IMR-90 (cell line): ENCODE measurements around the gene SLC45A2. TPM values are rescaled to one million over a fixed set of nuclear protein-coding genes. Genes with fewer than 3 reads are reported as not detected.

Experiments used
- ATAC-seq: fragments of 200-7000 bp; cut with Tn5 transposase; 2 replicates; pipeline ENCODE4 v1.9.1; 2020; ENCODE audit warnings: low read depth, mild to moderate bottlenecking, moderate library complexity
- BruUV-seq: library from RNA; stranded (reverse); fragments of 400-500 nt; replicated peaks from 2 replicates; lab custom pipeline; 2021; lab: Mats Ljungman, UMichigan
- CTCF ChIA-PET: fragments of 300-600 bp; formaldehyde crosslinking; extraction: SDS; loops from one replicate; lab custom pipeline; 2021; ENCODE audit warnings: antibody characterized with exemption; lab: Yijun Ruan, JAX
- POLR2A ChIA-PET: fragments of 300-600 bp; sonication (Branson Sonifier 250); formaldehyde crosslinking; loops from one replicate; lab custom pipeline; 2022; ENCODE audit warnings: antibody characterized with exemption; ENCODE audit not compliant: unreplicated experiment; lab: Charles Lee
- DNase-seq: peaks from one replicate; pipeline ENCODE4 v3.0.0; 2013
- H2AFZ ChIP-seq: replicated peaks from 2 replicates; pipeline ENCODE3; 2013; ENCODE audit warnings: low read length, mild to moderate bottlenecking; ENCODE audit not compliant: poor library complexity
- H2AK5ac ChIP-seq: 2 replicates; pipeline ENCODE4 v1.6.1; 2013; ENCODE audit warnings: low read depth, low read length, inconsistent platforms
- H2AK9ac ChIP-seq: replicated peaks from 2 replicates; pipeline ENCODE3; 2013; ENCODE audit warnings: mild to moderate bottlenecking, low read depth, low read length, moderate library complexity; ENCODE audit not compliant: poor library complexity
- H2BK120ac ChIP-seq: 2 replicates; pipeline ENCODE4 v1.6.1; 2013; ENCODE audit warnings: low read depth, low read length, inconsistent platforms
- H2BK15ac ChIP-seq: 3 replicates; pipeline ENCODE4 v1.6.1; 2013; ENCODE audit warnings: low read depth, low read length, inconsistent platforms
- H2BK20ac ChIP-seq: 2 replicates; pipeline ENCODE4 v1.6.1; 2013; ENCODE audit warnings: low read depth, mild to moderate bottlenecking, inconsistent platforms, low read length, moderate library complexity
- H2BK5ac ChIP-seq: 2 replicates; pipeline ENCODE4 v1.6.1; 2013; ENCODE audit warnings: mild to moderate bottlenecking, low read depth, low read length, inconsistent platforms; ENCODE audit not compliant: poor library complexity, severe bottlenecking
- H3K14ac ChIP-seq: replicated peaks from 2 replicates; pipeline ENCODE4 v1.6.1; 2013; ENCODE audit warnings: low read depth, low read length, inconsistent platforms
- H3K18ac ChIP-seq: 2 replicates; pipeline ENCODE4 v1.6.1; 2013; ENCODE audit warnings: low read depth, low read length, control low read depth
- H3K23ac ChIP-seq: 2 replicates; pipeline ENCODE4 v1.6.1; 2013; ENCODE audit warnings: low read depth, low read length, inconsistent platforms
- H3K27ac ChIP-seq: 2 replicates; pipeline ENCODE4 v1.5.1; 2013; ENCODE audit warnings: mild to moderate bottlenecking, control low read depth, low read length; ENCODE audit not compliant: insufficient read depth
- H3K27me3 ChIP-seq: 2 replicates; pipeline ENCODE4 v1.6.1; 2013; ENCODE audit warnings: low read length; ENCODE audit not compliant: control insufficient read depth, insufficient read depth
- H3K36me3 ChIP-seq: 2 replicates; pipeline ENCODE4 v1.6.1; 2013; ENCODE audit warnings: low read length, mixed read lengths; ENCODE audit not compliant: control insufficient read depth, insufficient read depth
- H3K4ac ChIP-seq: 2 replicates; pipeline ENCODE4 v1.6.1; 2013; ENCODE audit warnings: low read depth, low read length, inconsistent platforms
- H3K4me1 ChIP-seq: 2 replicates; pipeline ENCODE4 v1.6.1; 2013; ENCODE audit warnings: low read length, mixed read lengths; ENCODE audit not compliant: control insufficient read depth, insufficient read depth
- H3K4me2 ChIP-seq: 2 replicates; pipeline ENCODE4 v1.6.1; 2013; ENCODE audit warnings: low read depth, mild to moderate bottlenecking, control low read depth, low read length, moderate library complexity
- H3K4me3 ChIP-seq: 2 replicates; pipeline ENCODE4 v1.5.1; 2013; ENCODE audit warnings: low read depth, mild to moderate bottlenecking, control low read depth, low read length, moderate library complexity; ENCODE audit not compliant: insufficient read depth
- H3K56ac ChIP-seq: 2 replicates; pipeline ENCODE4 v1.6.1; 2013; ENCODE audit warnings: low read length, inconsistent platforms; ENCODE audit not compliant: insufficient read depth; ENCODE audit errors: extremely low read depth
- H3K79me1 ChIP-seq, 2 experiments: 2 replicates each; pipeline ENCODE4 v1.6.1; 2013; ENCODE audit warnings: low read length in 2 of 2, inconsistent platforms in 1 of 2, low read depth in 1 of 2
- H3K9ac ChIP-seq: 2 replicates; pipeline ENCODE4 v1.6.1; 2013; ENCODE audit warnings: low read depth, low read length, control low read depth
- H3K9me1 ChIP-seq: 2 replicates; pipeline ENCODE4 v1.6.1; 2013; ENCODE audit warnings: low read length, inconsistent platforms; ENCODE audit not compliant: insufficient read depth
- H3K9me3 ChIP-seq: 2 replicates; pipeline ENCODE4 v1.6.1; 2013; ENCODE audit warnings: low read length; ENCODE audit not compliant: control insufficient read depth, insufficient read depth
- H4K20me1 ChIP-seq: 2 replicates; pipeline ENCODE4 v1.6.1; 2013; ENCODE audit warnings: low read length, inconsistent platforms; ENCODE audit not compliant: insufficient read depth
- H4K5ac ChIP-seq: 2 replicates; pipeline ENCODE4 v1.6.1; 2013; ENCODE audit warnings: mild to moderate bottlenecking, low read depth, low read length, control low read depth
- H4K8ac ChIP-seq, 2 experiments: 2 replicates each; pipeline ENCODE4 v1.6.1; 2013; ENCODE audit warnings: low read depth in 2 of 2, low read length in 2 of 2, control low read depth in 1 of 2, inconsistent platforms in 1 of 2
- H4K91ac ChIP-seq: 2 replicates; pipeline ENCODE4 v1.6.1; 2013; ENCODE audit warnings: low read depth, low read length, inconsistent platforms; ENCODE audit not compliant: insufficient read depth
- BHLHE40 ChIP-seq: fragments of 150-350 bp; IDR thresholded peaks from 2 replicates; pipeline ENCODE4 v1.6.1; 2016; ENCODE audit warnings: mild to moderate bottlenecking, low read depth, low read length
- CEBPB ChIP-seq: IDR thresholded peaks from 2 replicates; pipeline ENCODE4 v1.6.1; 2012; ENCODE audit warnings: low read depth, low read length, improper control_type of control experiment
- CHD1 ChIP-seq: IDR thresholded peaks from 2 replicates; pipeline ENCODE4 v1.6.1; 2012; ENCODE audit warnings: low read depth, low read length, improper control_type of control experiment
- FOS ChIP-seq: fragments of 150-350 bp; IDR thresholded peaks from 2 replicates; pipeline ENCODE4 v1.6.1; 2016; ENCODE audit warnings: low read depth, low read length
- MAFK ChIP-seq: IDR thresholded peaks from 2 replicates; pipeline ENCODE4 v1.6.1; 2012; ENCODE audit warnings: low read depth, low read length, improper control_type of control experiment
- MAZ ChIP-seq: IDR thresholded peaks from 2 replicates; pipeline ENCODE4 v1.6.1; 2012; ENCODE audit warnings: low read depth, mild to moderate bottlenecking, low read length, improper control_type of control experiment, moderate library complexity, borderline replicate concordance
- MXI1 ChIP-seq: IDR thresholded peaks from 2 replicates; pipeline ENCODE4 v1.6.1; 2012; ENCODE audit warnings: low read depth, mild to moderate bottlenecking, low read length, moderate library complexity, borderline replicate concordance
- NFE2L2 ChIP-seq: fragments of 150-350 bp; IDR thresholded peaks from 2 replicates; pipeline ENCODE4 v1.6.1; 2016; ENCODE audit warnings: low read depth, mild to moderate bottlenecking, low read length
- RAD21 ChIP-seq: IDR thresholded peaks from 2 replicates; pipeline ENCODE4 v1.6.1; 2012; ENCODE audit warnings: low read length, improper control_type of control experiment
- RCOR1 ChIP-seq: IDR thresholded peaks from 2 replicates; pipeline ENCODE4 v1.6.1; 2012; ENCODE audit warnings: mild to moderate bottlenecking, low read length, improper control_type of control experiment; ENCODE audit not compliant: insufficient replicate concordance
- RFX5 ChIP-seq: IDR thresholded peaks from 2 replicates; pipeline ENCODE4 v1.8.0; 2012; ENCODE audit warnings: low read depth, mild to moderate bottlenecking, low read length, moderate library complexity
- WGBS, 2 experiments: methylation state at CpG; one replicate each; pipeline versions ENCODE4 v1.1.5 to v1.1.7; 2013; ENCODE audit warnings: missing lambda C conversion rate in 2 of 2; ENCODE audit not compliant: insufficient read length in 1 of 2; ENCODE audit errors: extremely low coverage in 2 of 2; 5-methylcytosine and 5-hydroxymethylcytosine counted together
- dilution Hi-C: fragments of 300-500 bp; cut with HindIII; formaldehyde crosslinking; loops from one replicate; pipeline ENCODE4 v1.14.3; 2018; ENCODE audit warnings: low sequenced_read_pairs; ENCODE audit not compliant: unreplicated experiment
- in situ Hi-C: fragments of 300-500 bp; cut with MboI; formaldehyde crosslinking; loops from 3 replicates; pipeline ENCODE4 v1.14.3; 2019; ENCODE audit warnings: low sequenced_read_pairs, inconsistent platforms, mixed read lengths
- intact Hi-C: fragments of 100-400 bp; cut with micrococcal nuclease; formaldehyde crosslinking; loops from 2 replicates; pipeline ENCODE4 v1.10.0; 2022
- polyA plus RNA-seq, 3 experiments: library from polyadenylated mRNA; depleted of rRNA; stranded (reverse); fragments of >200 nt; gene quantifications; 2 replicates each; pipeline ENCODE4 v1.2.3, GENCODE V29; 2012; ENCODE audit warnings: low replicate concordance in 1 of 3
- total RNA-seq: library from RNA; depleted of rRNA; stranded (reverse); fragments of >200 nt; gene quantifications from 2 replicates; pipeline ENCODE4 v1.2.3, GENCODE V29; 2012
- TF ChIP-seq, protein P1 (sequence below): fragments of 150-350 bp; IDR thresholded peaks from 2 replicates; pipeline ENCODE4 v1.6.1; 2017; ENCODE audit warnings: mild to moderate bottlenecking, antibody characterized with exemption, low read length, low read depth
- TF ChIP-seq, protein P2 (sequence below): conservative IDR thresholded peaks from 2 replicates; pipeline ENCODE4 v1.5.1; 2012; ENCODE audit warnings: mild to moderate bottlenecking, low read depth, low read length, improper control_type of control experiment
- TF ChIP-seq, protein P3 (sequence below): fragments of 150-350 bp; IDR thresholded peaks from 2 replicates; pipeline ENCODE4 v1.6.1; 2016; ENCODE audit warnings: low read depth, mild to moderate bottlenecking, low read length, moderate library complexity, borderline replicate concordance

The SLC45A2 gene
- total and polyA plus RNA-seq, 2 of the 4 experiments (the other 2 are of a cell fraction): 0.07 TPM; not detected in 1

DNA sequence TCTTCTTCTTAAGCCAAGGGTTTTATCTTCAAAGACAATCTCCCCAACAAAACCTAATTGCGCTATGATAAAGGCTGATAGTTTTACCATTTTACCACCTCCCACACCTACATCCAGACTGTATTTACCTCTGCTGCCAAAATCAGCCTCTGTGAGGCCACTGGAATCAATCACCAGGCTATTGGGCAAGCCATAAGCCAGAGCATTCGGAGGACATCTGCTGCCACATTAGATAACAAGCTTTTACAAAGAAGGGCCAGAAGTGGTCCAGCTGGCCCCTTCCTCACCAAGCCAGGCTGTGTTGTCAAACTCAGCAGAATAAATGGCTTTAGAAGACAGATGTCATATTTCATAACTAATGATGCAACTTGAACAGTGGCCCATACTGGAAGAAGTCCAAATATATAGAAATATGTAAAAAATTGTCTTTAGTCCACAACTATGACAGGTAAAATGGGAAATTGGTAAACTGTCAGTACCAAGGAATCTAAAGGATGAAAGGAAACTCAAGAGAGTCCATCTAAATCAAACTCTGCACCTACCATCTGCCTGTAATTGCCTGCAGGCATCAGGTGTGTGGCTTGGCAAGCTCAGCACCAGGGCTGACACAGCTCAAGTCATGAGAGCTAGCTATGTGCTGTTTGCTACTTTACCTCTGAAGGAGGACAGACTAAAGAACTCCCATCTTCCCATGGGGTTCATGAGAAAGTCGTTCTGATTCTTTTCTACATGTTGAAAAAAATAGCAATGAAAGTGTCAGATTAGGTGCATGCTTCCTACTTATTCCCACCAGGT, 16.1 kb downstream of the SLC45A2 start:
- H2BK5ac ChIP-seq: no peak overlapping the region
- H2BK120ac ChIP-seq: no peak overlapping the region
- dilution Hi-C loops (no loop called here), intact Hi-C loops (loop anchor here (5.0 kb wide), 1 partner anchor 76 kb away; the partner anchor contains the start of gene ADAMTS12), in situ Hi-C loops (no loop called here)
- no peak overlapping the region for H3K4me2 ChIP-seq
- no peak overlapping the region for H2BK20ac ChIP-seq
- H3K4me1 ChIP-seq: no peaks in the 10 kb centered on the region
- H4K20me1 ChIP-seq: no peaks in the 10 kb centered on the region
- no peak overlapping the region for H3K18ac ChIP-seq
- WGBS, 2 experiments: 60% methylated on average over 2 of the region's 3 CpGs; no CpG with 5 or more reads in 1 of the 2 experiments
- no peak overlapping the region for H3K9ac ChIP-seq
- no peak overlapping the region for H3K27ac ChIP-seq
- no peak overlapping the region for H2AFZ ChIP-seq
- no peak overlapping the region for H2BK15ac ChIP-seq
- no peak overlapping the region for H3K23ac ChIP-seq
- no peak overlapping the region for H4K5ac ChIP-seq
- ChIA-PET CTCF (interaction anchor here (0.6 to 0.8 kb wide), 3 partner anchors 8 to 443 kb away, joined by 3 read pairs; no protein-coding TSS in a partner anchor), POLR2A (no interaction called here)
- DNase-seq (no peak), ATAC-seq (no peak)
- H2AK9ac ChIP-seq: no peak overlapping the region
- no peak overlapping the region for H3K14ac ChIP-seq
- no peak overlapping the region for H3K4ac ChIP-seq
- H4K91ac ChIP-seq: no peak overlapping the region
- H3K4me3 ChIP-seq: no peak overlapping the region
- no peaks in the 10 kb centered on the region for H3K9me1 ChIP-seq
- no peaks in the 10 kb centered on the region for H3K9me3 ChIP-seq
- no peak overlapping the region for H4K8ac ChIP-seq
- H3K56ac ChIP-seq: no peak overlapping the region
- no peaks in the 10 kb centered on the region for H3K79me1 ChIP-seq
- H2AK5ac ChIP-seq: no peak overlapping the region
- no TSS peak for BruUV-seq
- H3K27me3 ChIP-seq: peaks cover 10% of the 10 kb centered on the region
- no peaks in the 10 kb centered on the region for H3K36me3 ChIP-seq
- no peak for TF ChIP-seq BHLHE40
- TF ChIP-seq RAD21: no peak
- TF ChIP-seq MAFK: no peak
- TF ChIP-seq NFE2L2: no peak
- TF ChIP-seq MAZ: no peak
- TF ChIP-seq, protein P1, sequence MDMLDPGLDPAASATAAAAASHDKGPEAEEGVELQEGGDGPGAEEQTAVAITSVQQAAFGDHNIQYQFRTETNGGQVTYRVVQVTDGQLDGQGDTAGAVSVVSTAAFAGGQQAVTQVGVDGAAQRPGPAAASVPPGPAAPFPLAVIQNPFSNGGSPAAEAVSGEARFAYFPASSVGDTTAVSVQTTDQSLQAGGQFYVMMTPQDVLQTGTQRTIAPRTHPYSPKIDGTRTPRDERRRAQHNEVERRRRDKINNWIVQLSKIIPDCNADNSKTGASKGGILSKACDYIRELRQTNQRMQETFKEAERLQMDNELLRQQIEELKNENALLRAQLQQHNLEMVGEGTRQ: no peak
- TF ChIP-seq MXI1: no peak
- no peak for TF ChIP-seq CEBPB
- TF ChIP-seq, protein P2, sequence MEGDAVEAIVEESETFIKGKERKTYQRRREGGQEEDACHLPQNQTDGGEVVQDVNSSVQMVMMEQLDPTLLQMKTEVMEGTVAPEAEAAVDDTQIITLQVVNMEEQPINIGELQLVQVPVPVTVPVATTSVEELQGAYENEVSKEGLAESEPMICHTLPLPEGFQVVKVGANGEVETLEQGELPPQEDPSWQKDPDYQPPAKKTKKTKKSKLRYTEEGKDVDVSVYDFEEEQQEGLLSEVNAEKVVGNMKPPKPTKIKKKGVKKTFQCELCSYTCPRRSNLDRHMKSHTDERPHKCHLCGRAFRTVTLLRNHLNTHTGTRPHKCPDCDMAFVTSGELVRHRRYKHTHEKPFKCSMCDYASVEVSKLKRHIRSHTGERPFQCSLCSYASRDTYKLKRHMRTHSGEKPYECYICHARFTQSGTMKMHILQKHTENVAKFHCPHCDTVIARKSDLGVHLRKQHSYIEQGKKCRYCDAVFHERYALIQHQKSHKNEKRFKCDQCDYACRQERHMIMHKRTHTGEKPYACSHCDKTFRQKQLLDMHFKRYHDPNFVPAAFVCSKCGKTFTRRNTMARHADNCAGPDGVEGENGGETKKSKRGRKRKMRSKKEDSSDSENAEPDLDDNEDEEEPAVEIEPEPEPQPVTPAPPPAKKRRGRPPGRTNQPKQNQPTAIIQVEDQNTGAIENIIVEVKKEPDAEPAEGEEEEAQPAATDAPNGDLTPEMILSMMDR: no peak
- TF ChIP-seq, protein P3, sequence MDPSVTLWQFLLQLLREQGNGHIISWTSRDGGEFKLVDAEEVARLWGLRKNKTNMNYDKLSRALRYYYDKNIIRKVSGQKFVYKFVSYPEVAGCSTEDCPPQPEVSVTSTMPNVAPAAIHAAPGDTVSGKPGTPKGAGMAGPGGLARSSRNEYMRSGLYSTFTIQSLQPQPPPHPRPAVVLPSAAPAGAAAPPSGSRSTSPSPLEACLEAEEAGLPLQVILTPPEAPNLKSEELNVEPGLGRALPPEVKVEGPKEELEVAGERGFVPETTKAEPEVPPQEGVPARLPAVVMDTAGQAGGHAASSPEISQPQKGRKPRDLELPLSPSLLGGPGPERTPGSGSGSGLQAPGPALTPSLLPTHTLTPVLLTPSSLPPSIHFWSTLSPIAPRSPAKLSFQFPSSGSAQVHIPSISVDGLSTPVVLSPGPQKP: no peak
- no peak for TF ChIP-seq RFX5
- TF ChIP-seq CHD1: no peak
- TF ChIP-seq RCOR1: no peak
- TF ChIP-seq FOS: no peak
